Cardiac fibroblast (primary cell): ENCODE measurements around the gene CLEC19A.

Experiments used
- DNase-seq, 2 donors: peaks; one replicate each; pipeline versions ENCODE4 v3.0.0 to v3.0.0-alpha.2; 2010; ENCODE audit warnings: low read depth in 2 of 2
- H3K4me3 ChIP-seq, 2 donors: replicated peaks in 1 of 2; 1 replicate in 1 of 2; 2 replicates in 1 of 2; pipeline ENCODE4 v1.5.1; 2011; ENCODE audit warnings: low read depth in 2 of 2, low read length in 2 of 2, mild to moderate bottlenecking in 2 of 2, moderate library complexity in 1 of 2
- CTCF ChIP-seq: IDR thresholded peaks from one replicate; pipeline ENCODE4 v1.5.1; 2011; ENCODE audit warnings: low read depth, mild to moderate bottlenecking, low read length, inconsistent platforms

Gene CLEC19A

GRCh38 chr16:19348125-19348524 is 62.6 kb downstream of the CLEC19A start:
- TF ChIP-seq CTCF: no peak
- no peak overlapping the region for H3K4me3 ChIP-seq
- DNase-seq: no peak

- no peak for TF ChIP-seq CTCF
- DNase-seq: no peak
Measured at GRCh38 chr16:19348578-19349315, 63.2 kb downstream of the CLEC19A start.

GRCh38 chr16:19354371-19354770 is 68.8 kb downstream of the CLEC19A start:
- DNase-seq: no peak
- H3K4me3 ChIP-seq: no peak overlapping the region
- TF ChIP-seq CTCF: no peak

More at GRCh38 chr16:19348578-19349315, 63.2 kb downstream of the CLEC19A start:
- no peak overlapping the region for H3K4me3 ChIP-seq

- no peak for TF ChIP-seq CTCF
- no peak overlapping the region for H3K4me3 ChIP-seq
- DNase-seq: no peak
Measured at GRCh38 chr16:19356024-19356952, 70.8 kb downstream of the CLEC19A start.

GRCh38 chr16:19359556-19359955 is 74.0 kb downstream of the CLEC19A start:
- TF ChIP-seq CTCF: no peak
- H3K4me3 ChIP-seq: no peak overlapping the region
- no peak for DNase-seq
